NOMO-1 treated with dmso at 0.1 percent for 144 hours (cell line): ENCODE data around the gene APOE.

Experiments
- DNase-seq: peaks from one replicate; lab custom pipeline; 2025; ENCODE audit not compliant: unreplicated experiment; lab: John Stamatoyannopoulos, UW

APOE gene

GRCh38 chr19:44951179-44952159 is 45.9 kb downstream of the APOE start:
- peak; percentile 29 for DNase-seq

GRCh38 chr19:44954278-44954648 is 48.7 kb downstream of the APOE start:
- DNase-seq = no peak

GRCh38 chr19:44954649-44955504 is 49.3 kb downstream of the APOE start, which contains the start of gene CLPTM1:
CLPTM1 (plus strand) TSS chr19:44955380; CDS start chr19:44955396, 16 bp downstream.
- peak; percentile 95 for DNase-seq

GRCh38 chr19:44955505-44956439 is 50.2 kb downstream of the APOE start:
- DNase-seq = no peak

- no peak for DNase-seq
These were observed 51.9 kb downstream of the APOE start for GRCh38 chr19:44957526-44957925.

- DNase-seq = no peak
These were observed 52.5 kb downstream of the APOE start for GRCh38 chr19:44958090-44958489.
